BJ (cell line): ENCODE measurements around the gene HNRNPAB. TPM values are rescaled to one million over a fixed set of nuclear protein-coding genes. Genes with fewer than 3 reads are reported as not detected.

Experiments
- CTCF ChIA-PET: fragments of 350-600 bp; formaldehyde crosslinking; extraction: SDS; loops from one replicate; lab custom pipeline; 2021; ENCODE audit warnings: antibody characterized with exemption, inconsistent platforms; lab: Yijun Ruan, JAX
- POLR2A ChIA-PET: fragments of 300-600 bp; sonication (Branson Sonifier 250); formaldehyde crosslinking; extraction: SDS; loops from one replicate; lab custom pipeline; 2021; ENCODE audit warnings: antibody characterized with exemption; lab: Charles Lee
- DNase-seq: peaks from one replicate; pipeline ENCODE4 v3.0.0-alpha.2; 2011; ENCODE audit warnings: low read depth
- H3K27me3 ChIP-seq: 2 replicates; pipeline ENCODE4 v1.6.0; 2011; ENCODE audit warnings: low read length; ENCODE audit not compliant: control insufficient read depth, insufficient read depth
- H3K36me3 ChIP-seq: 2 replicates; pipeline ENCODE4 v1.5.1; 2011; ENCODE audit warnings: low read length; ENCODE audit not compliant: control insufficient read depth, insufficient read depth
- H3K4me3 ChIP-seq: 2 replicates; pipeline ENCODE4 v1.5.1; 2011; ENCODE audit warnings: low read depth, mild to moderate bottlenecking, control low read depth, low read length
- CTCF ChIP-seq: IDR thresholded peaks from 2 replicates; pipeline ENCODE4 v1.5.1; 2011; ENCODE audit warnings: low read depth, mild to moderate bottlenecking, control low read depth, inconsistent platforms, low read length, moderate library complexity; ENCODE audit not compliant: insufficient read depth
- polyA plus RNA-seq: library from polyadenylated mRNA; depleted of rRNA; stranded (reverse); fragments of >200 nt; gene quantifications from 2 replicates; pipeline ENCODE4 v1.2.3, GENCODE V29; 2011

Gene HNRNPAB
- polyA plus RNA-seq, 1 experiment = 59.3 TPM

- Histone ChIP-seq H3K4me3 (no peak overlapping the region), H3K36me3 (peaks cover 23% of the 10 kb centered on the region), H3K27me3 (no peaks in the 10 kb centered on the region)
- ChIA-PET POLR2A (interaction anchor here (1.0 kb wide), 1 partner anchor 12 kb away, joined by 3 read pairs; no protein-coding TSS in a partner anchor), CTCF (no interaction called here)
- no peak for DNase-seq
- TF ChIP-seq CTCF = no peak
These were observed 14.5 kb downstream of the HNRNPAB start for GRCh38 chr5:178218827-178219226.

- no peak for DNase-seq
- no peak for TF ChIP-seq CTCF
- ChIA-PET POLR2A (interaction anchor here (0.6 kb wide), 1 partner anchor 9 kb away, joined by 6 read pairs; no protein-coding TSS in a partner anchor), CTCF (interaction anchor here (0.7 kb wide), 1 partner anchor 870 kb away, joined by 3 read pairs; the partner anchor contains the start of gene LMAN2)
- Histone ChIP-seq H3K36me3 (peaks cover 10% of the 10 kb centered on the region), H3K27me3 (no peaks in the 10 kb centered on the region), H3K4me3 (no peak overlapping the region)
These were observed 16.9 kb downstream of the HNRNPAB start for GRCh38 chr5:178221282-178221681.

GRCh38 chr5:178221853-178222252 is 17.5 kb downstream of the HNRNPAB start:
- Histone ChIP-seq H3K27me3 (no peaks in the 10 kb centered on the region), H3K4me3 (no peak overlapping the region), H3K36me3 (peaks cover 10% of the 10 kb centered on the region)
- no peak for TF ChIP-seq CTCF
- ChIA-PET POLR2A (no interaction called here), CTCF (no interaction called here)
- no peak for DNase-seq

GRCh38 chr5:178222292-178222691 is 18.0 kb downstream of the HNRNPAB start:
- no peak for DNase-seq
- POLR2A ChIA-PET = no interaction called here
- Histone ChIP-seq H3K27me3 (no peaks in the 10 kb centered on the region), H3K36me3 (peaks cover 10% of the 10 kb centered on the region), H3K4me3 (no peak overlapping the region)
- CTCF ChIA-PET = no interaction called here
- no peak for TF ChIP-seq CTCF

- POLR2A ChIA-PET = no interaction called here
- no peak for TF ChIP-seq CTCF
- Histone ChIP-seq H3K36me3 (peaks cover 11% of the 10 kb centered on the region), H3K4me3 (no peak overlapping the region), H3K27me3 (no peaks in the 10 kb centered on the region)
- CTCF ChIA-PET = no interaction called here
- DNase-seq = no peak
These were observed 19.0 kb downstream of the HNRNPAB start for GRCh38 chr5:178223196-178223773.
